OCI-LY3 (cell line): ENCODE data around the gene WDSUB1.

ENCODE experiments used
- CTCF ChIP-seq: fragments of 200-600, 300-600 bp; sonication (generic); IDR thresholded peaks from 2 replicates; pipeline ENCODE4 v1.5.1; 2014; ENCODE audit warnings: antibody characterized with exemption, low read length, low read depth
- EZH2phosphoT487 ChIP-seq: fragments of 200-600 bp; shearing (Covaris generic); IDR thresholded peaks from 2 replicates; pipeline ENCODE4 v1.6.1; 2018; ENCODE audit warnings: antibody characterized with exemption, mixed run types, low read depth

- TF ChIP-seq CTCF (no peak), EZH2phosphoT487 (no peak)
Observed at GRCh38 chr2:159229476-159230144, 56.9 kb downstream of the WDSUB1 start.
